Kidney (tissue), 14 donors: ENCODE results near the gene OR5K2. TPM values are rescaled to one million over a fixed set of nuclear protein-coding genes. Genes with fewer than 3 reads are reported as not detected.

ENCODE experiments used
- DNase-seq, 5 donors: peaks; one replicate each; pipeline ENCODE4 v3.0.0-alpha.2; 2013 to 2020
- FAIRE-seq: peaks from 2 replicates; lab custom pipeline; 2012; peaks lifted over from hg19 to GRCh38; lab: Jason Lieb, UNC
- H3K27ac ChIP-seq, 2 donors: one replicate each; pipeline ENCODE4 v1.7.0; 2013; ENCODE audit warnings: low read depth in 2 of 2, low read length in 2 of 2, inconsistent platforms in 1 of 2
- H3K27me3 ChIP-seq: one replicate; pipeline ENCODE4 v1.7.1; 2013; ENCODE audit warnings: low read length, inconsistent platforms; ENCODE audit not compliant: control insufficient read depth, insufficient read depth
- H3K36me3 ChIP-seq, 3 donors: one replicate each; pipeline versions ENCODE4 v1.7.0 to v1.7.1; 2013; ENCODE audit warnings: low read length in 3 of 3, control low read depth in 1 of 3, inconsistent platforms in 1 of 3; ENCODE audit not compliant: insufficient read depth in 3 of 3, control insufficient read depth in 2 of 3
- H3K4me1 ChIP-seq, 3 donors: one replicate each; pipeline versions ENCODE4 v1.7.0 to v1.7.1; 2013; ENCODE audit warnings: low read length in 3 of 3, inconsistent platforms in 1 of 3, low read depth in 1 of 3; ENCODE audit not compliant: control insufficient read depth in 2 of 3, insufficient read depth in 2 of 3
- H3K4me3 ChIP-seq, 3 donors: one replicate each; pipeline versions ENCODE4 v1.7.0 to v1.8.1; 2013; ENCODE audit warnings: low read length in 3 of 3, control low read depth in 1 of 3, inconsistent platforms in 1 of 3
- H3K9ac ChIP-seq, 3 donors: one replicate each; pipeline versions ENCODE4 v1.7.0 to v1.7.1; 2013; ENCODE audit warnings: low read length in 3 of 3, control low read depth in 1 of 3, inconsistent platforms in 1 of 3
- H3K9me3 ChIP-seq, 3 donors: one replicate each; pipeline versions ENCODE4 v1.7.0 to v1.7.1; 2013; ENCODE audit warnings: low read length in 3 of 3, control low read depth in 1 of 3, inconsistent platforms in 1 of 3; ENCODE audit not compliant: control insufficient read depth in 2 of 3, insufficient read depth in 1 of 3
- intact Hi-C: fragments of 100-400 bp; cut with DNase I; formaldehyde crosslinking; loops from one replicate; pipeline ENCODE4 v1.11.1; 2022
- polyA plus RNA-seq: library from polyadenylated mRNA; stranded (reverse); fragments of 350-450 nt; fragmentation: Illumina TruSeq; extraction: RNeasy Lipid Tissue Mini Kit (QIAGEN cat#74804); gene quantifications from one replicate; pipeline ENCODE4 v1.2.3, GENCODE V29; 2014; ENCODE audit warnings: low read depth, low replicate concordance; ENCODE audit not compliant: insufficient read depth
- total RNA-seq: library from RNA; stranded (reverse); fragmentation: NEBNext Ultra II Directional; extraction: Animal tissue kit (Norgen Biotek cat#: 25700); gene quantifications from one replicate; pipeline ENCODE4 v1.2.1, GENCODE V29; 2021
- TF ChIP-seq, protein P1 (sequence below): IDR thresholded peaks from 3 replicates; pipeline ENCODE4 v1.5.1; 2012; ENCODE audit warnings: mild to moderate bottlenecking, moderate library complexity, borderline replicate concordance; ENCODE audit not compliant: insufficient read depth; ENCODE audit errors: extremely low read depth
- donor health status: control.
- donor health status: control.
- donor health status: control.
- donor health status: control.
- donor health status: control.
- donor health status: DM: yes; HTN: yes; CAD: no.
- donor health status: Normal renal cell carcinoma (clear cell type).

The OR5K2 gene
- total and polyA plus RNA-seq, 2 donors from 2014 or later = not detected

GRCh38 chr3:98518816-98519215 is 21.3 kb downstream of the OR5K2 start:
- FAIRE-seq = no peak
- intact Hi-C loops = no loop called here

GRCh38 chr3:98519351-98519750 is 21.9 kb downstream of the OR5K2 start:
- peaks cover 0 to 22% (median 11%) of the 10 kb centered on the region in 3 donors for H3K36me3 ChIP-seq
- H3K27ac ChIP-seq = no peak overlapping the region
- no peak overlapping the region for H3K9ac ChIP-seq
- no peak for FAIRE-seq
- peaks cover 0 to 11% (median 3%) of the 10 kb centered on the region in 3 donors for H3K4me1 ChIP-seq
- intact Hi-C loops = no loop called here
- no peak overlapping the region for H3K4me3 ChIP-seq
- TF ChIP-seq, protein P1, sequence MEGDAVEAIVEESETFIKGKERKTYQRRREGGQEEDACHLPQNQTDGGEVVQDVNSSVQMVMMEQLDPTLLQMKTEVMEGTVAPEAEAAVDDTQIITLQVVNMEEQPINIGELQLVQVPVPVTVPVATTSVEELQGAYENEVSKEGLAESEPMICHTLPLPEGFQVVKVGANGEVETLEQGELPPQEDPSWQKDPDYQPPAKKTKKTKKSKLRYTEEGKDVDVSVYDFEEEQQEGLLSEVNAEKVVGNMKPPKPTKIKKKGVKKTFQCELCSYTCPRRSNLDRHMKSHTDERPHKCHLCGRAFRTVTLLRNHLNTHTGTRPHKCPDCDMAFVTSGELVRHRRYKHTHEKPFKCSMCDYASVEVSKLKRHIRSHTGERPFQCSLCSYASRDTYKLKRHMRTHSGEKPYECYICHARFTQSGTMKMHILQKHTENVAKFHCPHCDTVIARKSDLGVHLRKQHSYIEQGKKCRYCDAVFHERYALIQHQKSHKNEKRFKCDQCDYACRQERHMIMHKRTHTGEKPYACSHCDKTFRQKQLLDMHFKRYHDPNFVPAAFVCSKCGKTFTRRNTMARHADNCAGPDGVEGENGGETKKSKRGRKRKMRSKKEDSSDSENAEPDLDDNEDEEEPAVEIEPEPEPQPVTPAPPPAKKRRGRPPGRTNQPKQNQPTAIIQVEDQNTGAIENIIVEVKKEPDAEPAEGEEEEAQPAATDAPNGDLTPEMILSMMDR = no peak
- H3K9me3 ChIP-seq = no peaks in the 10 kb centered on the region
- DNase-seq = no peak
- no peaks in the 10 kb centered on the region for H3K27me3 ChIP-seq

More at GRCh38 chr3:98518816-98519215, 21.3 kb downstream of the OR5K2 start:
- no peak for DNase-seq
- Histone ChIP-seq H3K4me1 (peaks cover 0 to 11% (median 3%) of the 10 kb centered on the region in 3 donors), H3K9me3 (no peaks in the 10 kb centered on the region), H3K4me3 (no peak overlapping the region), H3K9ac (no peak overlapping the region), H3K27me3 (no peaks in the 10 kb centered on the region), H3K27ac (no peak overlapping the region), H3K36me3 (peaks cover 0 to 22% (median 11%) of the 10 kb centered on the region in 3 donors)
- TF ChIP-seq, protein P1 = no peak

DNA sequence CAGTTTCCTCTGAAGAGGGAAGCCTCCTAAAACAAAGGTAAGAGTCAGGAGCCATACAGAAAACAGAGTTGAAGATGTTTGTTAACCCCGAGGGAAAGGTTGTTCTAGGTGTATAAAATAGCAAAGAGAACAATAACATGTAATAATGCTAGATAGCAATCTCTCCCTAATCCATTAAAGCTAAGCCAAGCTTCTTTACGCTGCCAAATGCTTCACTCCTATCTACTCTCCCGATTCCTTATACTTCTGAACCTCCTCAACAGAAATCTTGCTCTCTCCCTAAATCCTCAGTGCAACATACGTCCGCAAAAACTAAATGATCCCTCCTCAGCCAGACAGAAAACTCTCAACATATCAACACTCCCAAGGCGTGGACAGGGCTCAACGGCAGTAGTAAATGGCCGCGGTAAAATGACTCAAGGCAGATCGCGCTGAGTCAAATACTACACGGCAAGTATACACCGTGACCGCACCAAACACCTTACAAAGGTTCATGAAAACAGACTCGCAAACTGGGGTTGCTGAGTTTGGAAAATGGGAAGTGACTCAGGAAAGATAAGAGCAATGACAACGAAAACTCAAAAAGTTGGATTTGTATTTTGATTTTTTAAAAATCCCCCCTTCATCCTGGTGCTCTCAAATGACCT is 24.5 kb downstream of the OR5K2 start:
- Histone ChIP-seq H3K27me3 (no peaks in the 10 kb centered on the region), H3K9me3 (no peaks in the 10 kb centered on the region), H3K36me3 (peaks cover 0 to 17% (median 7%) of the 10 kb centered on the region in 3 donors), H3K4me1 (peaks cover 0 to 11% (median 3%) of the 10 kb centered on the region in 3 donors), H3K9ac (peak overlapping the region; percentile 35 to 94 (median 60)), H3K4me3 (peak overlapping the region; percentile 82 to 96 (median 92)), H3K27ac (peak overlapping the region; percentile 93 to 96)
- no peak for FAIRE-seq
- DNase-seq = peak in 4 of 5 donors; percentile 56 to 83 (median 72)
- TF ChIP-seq, protein P1 = no peak
- intact Hi-C loops = no loop called here
